Activated naive CD8-positive, alpha-beta T cell treated with anti-CD3 and anti-CD28 coated beads, Interleukin-2, amount 10 ng/mL, durations not matched to agents 7 days and 5 days (primary cell): ENCODE data around the gene SPATA21. TPM values are rescaled to one million over a fixed set of nuclear protein-coding genes. Genes with fewer than 3 reads are reported as not detected.

Source experiments
- ATAC-seq: fragments of 150-1000 bp; cut with Tn5 transposase; one replicate; pipeline ENCODE4 v1.10.0; 2021; ENCODE audit warnings: low read depth, moderate library complexity
- POLR2A ChIA-PET: fragments of 350-600 bp; sonication (Branson Sonifier 250); formaldehyde crosslinking; loops from one replicate; lab custom pipeline; 2021; ENCODE audit warnings: antibody characterized with exemption; lab: Charles Lee
- DNase-seq: peaks from one replicate; pipeline ENCODE4 v3.0.0; 2021
- H3K27ac Mint-ChIP-seq: one replicate; pipeline ENCODE4 v1.8.0; 2022; ENCODE audit warnings: mild to moderate bottlenecking, mixed read lengths
- H3K27me3 Mint-ChIP-seq: one replicate; pipeline ENCODE4 v1.8.0; 2022; ENCODE audit warnings: mild to moderate bottlenecking, moderate library complexity, mixed read lengths
- H3K36me3 Mint-ChIP-seq: one replicate; pipeline ENCODE4 v1.8.0; 2021; ENCODE audit warnings: mild to moderate bottlenecking, mixed read lengths
- H3K4me1 Mint-ChIP-seq: one replicate; pipeline ENCODE4 v1.8.0; 2021; ENCODE audit warnings: mixed read lengths
- H3K4me3 Mint-ChIP-seq: one replicate; pipeline ENCODE4 v1.8.0; 2022; ENCODE audit warnings: mild to moderate bottlenecking, moderate library complexity, mixed read lengths
- H3K9me3 Mint-ChIP-seq: one replicate; pipeline ENCODE4 v1.8.0; 2021; ENCODE audit warnings: mixed read lengths
- total RNA-seq, 2 experiments: library from RNA; stranded (reverse); gene quantifications; one replicate each; pipeline ENCODE4 v1.2.3, GENCODE V29; 2021

Gene SPATA21
- total RNA-seq, 2 experiments from 2014 or later: not detected

- no peak for ATAC-seq
- no peak for DNase-seq
- POLR2A ChIA-PET: interaction anchor here (0.8 kb wide), 1 partner anchor 78 kb away, joined by 3 read pairs; the partner anchor contains the start of gene SZRD1
- no peak overlapping the region for H3K4me3 Mint-ChIP-seq
- H3K27ac Mint-ChIP-seq: no peak overlapping the region
- peaks cover 30% of the 10 kb centered on the region for H3K4me1 Mint-ChIP-seq
- no peaks in the 10 kb centered on the region for H3K27me3 Mint-ChIP-seq
- H3K9me3 Mint-ChIP-seq: no peaks in the 10 kb centered on the region
- peaks cover 26% of the 10 kb centered on the region for H3K36me3 Mint-ChIP-seq
Measured at GRCh38 chr1:16445052-16445451, 7.8 kb upstream of the SPATA21 start.

GRCh38 chr1:16443975-16444770 lies 6.9 kb upstream of the SPATA21 start:
- no peaks in the 10 kb centered on the region for H3K27me3 Mint-ChIP-seq
- ATAC-seq (no peak), DNase-seq (no peak)
- POLR2A ChIA-PET: interaction anchor here (0.8 to 1.9 kb wide), 2 partner anchors 23 to 77 kb away, joined by 3 to 7 read pairs; partner anchors contain the start of gene SZRD1
- H3K4me3 Mint-ChIP-seq: no peak overlapping the region
- no peaks in the 10 kb centered on the region for H3K9me3 Mint-ChIP-seq
- H3K4me1 Mint-ChIP-seq: peaks cover 24% of the 10 kb centered on the region
- H3K27ac Mint-ChIP-seq: peak overlapping the region; percentile 40
- peaks cover 22% of the 10 kb centered on the region for H3K36me3 Mint-ChIP-seq

GRCh38 chr1:16442941-16443340 lies 5.7 kb upstream of the SPATA21 start:
- DNase-seq: no peak
- H3K36me3 Mint-ChIP-seq: peaks cover 18% of the 10 kb centered on the region
- ATAC-seq: no peak
- POLR2A ChIA-PET: interaction anchor here (1.0 to 1.9 kb wide), 2 partner anchors 22 to 71 kb away, joined by 3 to 7 read pairs; no protein-coding TSS in a partner anchor
- H3K27me3 Mint-ChIP-seq: no peaks in the 10 kb centered on the region
- peak overlapping the region; percentile 74 for H3K27ac Mint-ChIP-seq
- H3K9me3 Mint-ChIP-seq: no peaks in the 10 kb centered on the region
- peaks cover 25% of the 10 kb centered on the region for H3K4me1 Mint-ChIP-seq
- peak overlapping the region; percentile 68 for H3K4me3 Mint-ChIP-seq

- no peaks in the 10 kb centered on the region for H3K9me3 Mint-ChIP-seq
- ATAC-seq (no peak), DNase-seq (no peak)
- H3K36me3 Mint-ChIP-seq: peaks cover 13% of the 10 kb centered on the region
- H3K4me3 Mint-ChIP-seq: peak overlapping the region; percentile 86
- no peaks in the 10 kb centered on the region for H3K27me3 Mint-ChIP-seq
- POLR2A ChIA-PET: interaction anchor here (1.0 to 1.9 kb wide), 3 partner anchors 21 to 71 kb away, joined by 3 to 7 read pairs (median 3); no protein-coding TSS in a partner anchor
- H3K4me1 Mint-ChIP-seq: peaks cover 25% of the 10 kb centered on the region
- H3K27ac Mint-ChIP-seq: peak overlapping the region; percentile 49
Measured at GRCh38 chr1:16442265-16442664, 5.0 kb upstream of the SPATA21 start.

GRCh38 chr1:16441282-16441665 lies 4.0 kb upstream of the SPATA21 start:
- DNase-seq: no peak
- POLR2A ChIA-PET: interaction anchor here (0.6 to 2.8 kb wide), 9 partner anchors 11 to 464 kb away, joined by 3 to 28 read pairs (median 4); partner anchors contain the start of gene SZRD1
- ATAC-seq: peak; percentile 27
- Mint-ChIP-seq H3K27me3 (no peaks in the 10 kb centered on the region), H3K4me1 (peaks cover 25% of the 10 kb centered on the region), H3K27ac (peak overlapping the region; percentile 76), H3K4me3 (peak overlapping the region; percentile 86), H3K9me3 (no peaks in the 10 kb centered on the region), H3K36me3 (peaks cover 12% of the 10 kb centered on the region)

- POLR2A ChIA-PET: interaction anchor here (0.6 to 2.8 kb wide), 13 partner anchors 10 to 464 kb away, joined by 3 to 28 read pairs (median 4); partner anchors contain the start of genes FBXO42, RNU1-1 and SZRD1
Measured at GRCh38 chr1:16440470-16441281, 3.5 kb upstream of the SPATA21 start, which contains the start of gene NECAP2. Gene NECAP2 (plus strand): TSS chr1:16440724. CDS start chr1:16440762, 38 bp downstream.

GRCh38 chr1:16440131-16440469 lies 2.9 kb upstream of the SPATA21 start:
- ATAC-seq (peak; percentile 16), DNase-seq (peak; percentile 38)
- Mint-ChIP-seq H3K9me3 (no peaks in the 10 kb centered on the region), H3K4me3 (peak overlapping the region; percentile 86), H3K27ac (peak overlapping the region; percentile 76), H3K36me3 (peaks cover 10% of the 10 kb centered on the region), H3K4me1 (peaks cover 23% of the 10 kb centered on the region), H3K27me3 (peaks cover 4% of the 10 kb centered on the region)
- POLR2A ChIA-PET: interaction anchor here (0.6 to 2.8 kb wide), 10 partner anchors 15 to 88 kb away, joined by 3 to 28 read pairs (median 6); partner anchors contain the start of genes FBXO42, RNU1-1 and SZRD1

More at GRCh38 chr1:16440470-16441281, 3.5 kb upstream of the SPATA21 start, which contains the start of gene NECAP2:
- Mint-ChIP-seq H3K4me3 (peak within 1 kb of the TSS; percentile 86), H3K36me3 (peaks cover 12% of the 10 kb centered on the region), H3K9me3 (no peaks in the 10 kb centered on the region), H3K4me1 (peaks cover 25% of the 10 kb centered on the region), H3K27me3 (no peaks in the 10 kb centered on the region), H3K27ac (peak within 1 kb of the TSS; percentile 76)
- ATAC-seq (peak; percentile 89), DNase-seq (peak; percentile 96)

GRCh38 chr1:16438924-16439323 lies 1.7 kb upstream of the SPATA21 start:
- ATAC-seq (no peak), DNase-seq (no peak)
- peaks cover 18% of the 10 kb centered on the region for H3K4me1 Mint-ChIP-seq
- H3K27ac Mint-ChIP-seq: no peak overlapping the region
- peaks cover 4% of the 10 kb centered on the region for H3K36me3 Mint-ChIP-seq
- POLR2A ChIA-PET: interaction anchor here (0.7 to 2.8 kb wide), 3 partner anchors 18 to 280 kb away, joined by 3 to 28 read pairs (median 4); no protein-coding TSS in a partner anchor
- peaks cover 4% of the 10 kb centered on the region for H3K27me3 Mint-ChIP-seq
- H3K9me3 Mint-ChIP-seq: no peaks in the 10 kb centered on the region
- no peak overlapping the region for H3K4me3 Mint-ChIP-seq

GRCh38 chr1:16438516-16438915 lies 1.3 kb upstream of the SPATA21 start:
- H3K36me3 Mint-ChIP-seq: peaks cover 4% of the 10 kb centered on the region
- DNase-seq: no peak
- H3K4me3 Mint-ChIP-seq: no peak overlapping the region
- POLR2A ChIA-PET: no interaction called here
- H3K27ac Mint-ChIP-seq: no peak overlapping the region
- H3K27me3 Mint-ChIP-seq: peaks cover 4% of the 10 kb centered on the region
- no peak for ATAC-seq
- H3K9me3 Mint-ChIP-seq: no peaks in the 10 kb centered on the region
- H3K4me1 Mint-ChIP-seq: peaks cover 16% of the 10 kb centered on the region

- no peak overlapping the region for H3K4me3 Mint-ChIP-seq
- ATAC-seq (no peak), DNase-seq (no peak)
- H3K4me1 Mint-ChIP-seq: peaks cover 1% of the 10 kb centered on the region
- no peaks in the 10 kb centered on the region for H3K36me3 Mint-ChIP-seq
- peaks cover 4% of the 10 kb centered on the region for H3K27me3 Mint-ChIP-seq
- no peaks in the 10 kb centered on the region for H3K9me3 Mint-ChIP-seq
- POLR2A ChIA-PET: no interaction called here
- H3K27ac Mint-ChIP-seq: no peak overlapping the region
Measured at GRCh38 chr1:16434501-16434900, 2.7 kb downstream of the SPATA21 start.

GRCh38 chr1:16434007-16434406 lies 3.2 kb downstream of the SPATA21 start:
- no peak for ATAC-seq
- DNase-seq: no peak
- Mint-ChIP-seq H3K4me3 (no peak overlapping the region), H3K36me3 (no peaks in the 10 kb centered on the region), H3K4me1 (peaks cover 1% of the 10 kb centered on the region), H3K27ac (no peak overlapping the region), H3K9me3 (no peaks in the 10 kb centered on the region), H3K27me3 (peaks cover 4% of the 10 kb centered on the region)
- POLR2A ChIA-PET: interaction anchor here (0.8 kb wide), 1 partner anchor 9 kb away, joined by 3 read pairs; no protein-coding TSS in a partner anchor

GRCh38 chr1:16433030-16433429 lies 4.2 kb downstream of the SPATA21 start:
- POLR2A ChIA-PET: no interaction called here
- Mint-ChIP-seq H3K27me3 (peaks cover 4% of the 10 kb centered on the region), H3K9me3 (no peaks in the 10 kb centered on the region), H3K4me1 (no peaks in the 10 kb centered on the region), H3K4me3 (no peak overlapping the region), H3K27ac (no peak overlapping the region), H3K36me3 (no peaks in the 10 kb centered on the region)
- DNase-seq: no peak
- no peak for ATAC-seq

- no peak for ATAC-seq
- Mint-ChIP-seq H3K4me3 (no peak overlapping the region), H3K9me3 (no peaks in the 10 kb centered on the region), H3K27ac (no peak overlapping the region), H3K27me3 (peaks cover 4% of the 10 kb centered on the region), H3K4me1 (no peaks in the 10 kb centered on the region), H3K36me3 (no peaks in the 10 kb centered on the region)
- no peak for DNase-seq
- POLR2A ChIA-PET: interaction anchor here (1.2 to 1.5 kb wide), 2 partner anchors 10 to 62 kb away, joined by 4 to 5 read pairs; partner anchors contain the start of gene NECAP2
Measured at GRCh38 chr1:16430606-16431005, 6.6 kb downstream of the SPATA21 start.
